HEK293T (cell line): ENCODE measurements around the gene MED27.

Source experiments
- ARNT ChIP-seq: fragments of 450-650 bp; IDR thresholded peaks from 2 replicates; pipeline ENCODE4 v1.6.1; 2017; ENCODE audit warnings: mild to moderate bottlenecking
- BHLHE40 ChIP-seq: fragments of 450-650 bp; IDR thresholded peaks from 2 replicates; pipeline ENCODE4 v1.6.1; 2016; ENCODE audit warnings: mild to moderate bottlenecking, moderate library complexity, borderline replicate concordance
- CTBP1 ChIP-seq: fragments of 450-650 bp; IDR thresholded peaks from 2 replicates; pipeline ENCODE4 v1.6.1; 2016; ENCODE audit warnings: borderline replicate concordance
- ELF4 ChIP-seq: fragments of 450-650 bp; IDR thresholded peaks from 2 replicates; pipeline ENCODE4 v1.6.1; 2017; ENCODE audit warnings: antibody characterized with exemption
- FOXA1 ChIP-seq: fragments of 450-650 bp; IDR thresholded peaks from 2 replicates; pipeline ENCODE4 v1.6.1; 2016; ENCODE audit warnings: mild to moderate bottlenecking
- FOXM1 ChIP-seq: fragments of 450-650 bp; IDR thresholded peaks from 2 replicates; pipeline ENCODE4 v1.6.1; 2017; ENCODE audit warnings: mild to moderate bottlenecking, borderline replicate concordance
- LEF1 ChIP-seq: fragments of 450-650 bp; IDR thresholded peaks from 2 replicates; pipeline ENCODE4 v1.6.1; 2017; ENCODE audit warnings: mild to moderate bottlenecking, borderline replicate concordance
- PKNOX1 ChIP-seq: fragments of 450-650 bp; IDR thresholded peaks from 2 replicates; pipeline ENCODE4 v1.6.1; 2016
- SP1 ChIP-seq: fragments of 450-650 bp; IDR thresholded peaks from 2 replicates; pipeline ENCODE4 v1.6.1; 2017
- SUZ12 ChIP-seq: fragments of 450-650 bp; IDR thresholded peaks from 2 replicates; pipeline ENCODE4 v1.6.1; 2016; ENCODE audit warnings: mild to moderate bottlenecking
- TARDBP ChIP-seq: fragments of 450-650 bp; IDR thresholded peaks from 2 replicates; pipeline ENCODE4 v1.6.1; 2016
- ZNF384 ChIP-seq: fragments of 450-650 bp; IDR thresholded peaks from 2 replicates; pipeline ENCODE4 v1.6.1; 2016

- TF ChIP-seq FOXA1 (no peak), BHLHE40 (no peak), FOXM1 (no peak), TARDBP (no peak), PKNOX1 (no peak), SUZ12 (no peak), ARNT (no peak), ELF4 (no peak), SP1 (no peak), ZNF384 (no peak), LEF1 (no peak), CTBP1 (no peak)
These were observed 255.5 kb downstream of the MED27 start for GRCh38 chr9:131824155-131824594.
